ENCODE results near the gene MAPK1. TPM values are rescaled to one million over a fixed set of nuclear protein-coding genes. Genes with fewer than 3 reads are reported as not detected.
"Not testable (repeated sequence)": the region's sequence is repeated elsewhere in the genome, so short reads cannot be mapped to it uniquely, and the experiment has no call there.

Gene MAPK1
- total RNA-seq, 1 experiment from 2014 or later: 63.0 TPM

GRCh38 chr22:21860491-21861039 is 6.9 kb downstream of the MAPK1 start:
- DNase-seq: no peak
- peaks cover 2% of the 10 kb centered on the region; the same call in 1 of the 2 replicates for H3K36me3 ChIP-seq
- no peaks in the 10 kb centered on the region for H3K9me3 ChIP-seq
- H3K4me3 ChIP-seq: no peak overlapping the region
- no peaks in the 10 kb centered on the region for H3K27me3 ChIP-seq

- Histone ChIP-seq H3K4me3 (no peak overlapping the region), H3K36me3 (no peaks in the 10 kb centered on the region; the same call in 1 of the 2 replicates), H3K9me3 (no peaks in the 10 kb centered on the region), H3K27me3 (no peaks in the 10 kb centered on the region)
- DNase-seq: no peak
Observed at GRCh38 chr22:21858025-21858764, 9.2 kb downstream of the MAPK1 start.

- no peak for DNase-seq
- Histone ChIP-seq H3K4me3 (no peak overlapping the region), H3K27me3 (no peaks in the 10 kb centered on the region), H3K9me3 (no peaks in the 10 kb centered on the region), H3K36me3 (peaks cover 3% of the 10 kb centered on the region; the same call in 1 of the 2 replicates)
Observed at GRCh38 chr22:21857481-21857914, 9.9 kb downstream of the MAPK1 start.

GRCh38 chr22:21856868-21857267 is 10.6 kb downstream of the MAPK1 start:
- H3K36me3 ChIP-seq: peaks cover 3% of the 10 kb centered on the region; the same call in 1 of the 2 replicates
- H3K9me3 ChIP-seq: no peaks in the 10 kb centered on the region
- no peaks in the 10 kb centered on the region for H3K27me3 ChIP-seq
- H3K4me3 ChIP-seq: no peak overlapping the region
- no peak for DNase-seq

GRCh38 chr22:21856197-21856596 is 11.2 kb downstream of the MAPK1 start:
- H3K36me3 ChIP-seq: 0 out of 2 replicates have a peak, but pooled peaks cover 3% of the 10 kb centered on the region
- DNase-seq: no peak
- no peak overlapping the region for H3K4me3 ChIP-seq
- no peaks in the 10 kb centered on the region for H3K9me3 ChIP-seq
- H3K27me3 ChIP-seq: no peaks in the 10 kb centered on the region

- DNase-seq: no peak
- no peaks in the 10 kb centered on the region for H3K27me3 ChIP-seq
- no peaks in the 10 kb centered on the region for H3K9me3 ChIP-seq
- no peak overlapping the region for H3K4me3 ChIP-seq
- H3K36me3 ChIP-seq: 0 out of 2 replicates have a peak, but pooled peaks cover 3% of the 10 kb centered on the region
Observed at GRCh38 chr22:21855676-21856075, 11.8 kb downstream of the MAPK1 start.

- Histone ChIP-seq H3K27me3 (no peaks in the 10 kb centered on the region), H3K4me3 (no peak overlapping the region), H3K9me3 (no peaks in the 10 kb centered on the region), H3K36me3 (peaks cover 3% of the 10 kb centered on the region; the same call in 1 of the 2 replicates)
- no peak for DNase-seq
Observed at GRCh38 chr22:21850660-21851059, 16.8 kb downstream of the MAPK1 start.

GRCh38 chr22:21849489-21849888 is 18.0 kb downstream of the MAPK1 start:
- DNase-seq: no peak
- Histone ChIP-seq H3K36me3 (peaks cover 3% of the 10 kb centered on the region; the same call in 1 of the 2 replicates), H3K4me3 (no peak overlapping the region), H3K27me3 (no peaks in the 10 kb centered on the region), H3K9me3 (no peaks in the 10 kb centered on the region)

- not testable (repeated sequence) for H3K9me3 ChIP-seq, H3K27me3 ChIP-seq, DNase-seq, H3K4me3 ChIP-seq, H3K36me3 ChIP-seq
Observed at GRCh38 chr22:21848057-21848456, 19.4 kb downstream of the MAPK1 start.

- no peak for DNase-seq
- no peaks in the 10 kb centered on the region for H3K9me3 ChIP-seq
Observed at GRCh38 chr22:21845558-21846453, 21.6 kb downstream of the MAPK1 start.

GRCh38 chr22:21842946-21843345 is 24.5 kb downstream of the MAPK1 start:
- Histone ChIP-seq H3K36me3 (no peaks in the 10 kb centered on the region; the same call in 1 of the 2 replicates), H3K4me3 (no peak overlapping the region), H3K9me3 (no peaks in the 10 kb centered on the region), H3K27me3 (no peaks in the 10 kb centered on the region)
- no peak for DNase-seq

More at GRCh38 chr22:21845558-21846453, 21.6 kb downstream of the MAPK1 start:
- no peaks in the 10 kb centered on the region; the same call in 1 of the 2 replicates for H3K36me3 ChIP-seq
- no peaks in the 10 kb centered on the region for H3K27me3 ChIP-seq
- H3K4me3 ChIP-seq: no peak overlapping the region

- H3K27me3 ChIP-seq: no peaks in the 10 kb centered on the region
- no peak for DNase-seq
- H3K36me3 ChIP-seq: no peaks in the 10 kb centered on the region; the same call in 1 of the 2 replicates
- H3K4me3 ChIP-seq: no peak overlapping the region
- H3K9me3 ChIP-seq: no peaks in the 10 kb centered on the region
Observed at GRCh38 chr22:21841422-21841821, 26.0 kb downstream of the MAPK1 start.

- DNase-seq: no peak
- no peak overlapping the region for H3K4me3 ChIP-seq
- no peaks in the 10 kb centered on the region for H3K9me3 ChIP-seq
- H3K36me3 ChIP-seq: no peaks in the 10 kb centered on the region
- H3K27me3 ChIP-seq: no peaks in the 10 kb centered on the region
Observed at GRCh38 chr22:21840236-21840823, 27.1 kb downstream of the MAPK1 start.

GRCh38 chr22:21839765-21840140 is 27.7 kb downstream of the MAPK1 start:
- Histone ChIP-seq H3K4me3 (no peak overlapping the region), H3K27me3 (no peaks in the 10 kb centered on the region), H3K9me3 (no peaks in the 10 kb centered on the region), H3K36me3 (no peaks in the 10 kb centered on the region)
- DNase-seq: no peak

- H3K4me3 ChIP-seq, H3K36me3 ChIP-seq, H3K9me3 ChIP-seq, DNase-seq, H3K27me3 ChIP-seq: not testable (repeated sequence)
Observed at GRCh38 chr22:21839104-21839764, 28.2 kb downstream of the MAPK1 start.

All from MG63 (cell line).